ACC112 (cell line): ENCODE measurements around the gene AMBRA1.

ENCODE experiments used
- H2AFZ ChIP-seq: fragments of 200-600 bp; sonication (generic); one replicate; pipeline ENCODE4 v1.6.0; 2017; ENCODE audit warnings: antibody characterized with exemption, low read length; ENCODE audit not compliant: unreplicated experiment
- H3K27ac ChIP-seq: fragments of 200-600 bp; sonication (generic); 2 replicates; pipeline ENCODE4 v1.5.1; 2014; ENCODE audit warnings: low read depth, mild to moderate bottlenecking, antibody characterized with exemption, low read length, moderate library complexity
- H3K27me3 ChIP-seq: fragments of 200-600 bp; sonication (generic); 2 replicates; pipeline ENCODE4 v1.6.1; 2014; ENCODE audit warnings: mild to moderate bottlenecking, antibody characterized with exemption, low read length, moderate library complexity, mixed read lengths; ENCODE audit not compliant: insufficient read depth
- H3K36me3 ChIP-seq: fragments of 200-600 bp; sonication (generic); 2 replicates; pipeline ENCODE4 v1.6.1; 2016; ENCODE audit warnings: mild to moderate bottlenecking, antibody characterized with exemption, low read length, moderate library complexity, mixed read lengths; ENCODE audit not compliant: insufficient read depth
- H3K4me1 ChIP-seq: fragments of 200-600 bp; sonication (generic); one replicate; pipeline ENCODE4 v1.6.1; 2016; ENCODE audit warnings: low read length, mixed read lengths; ENCODE audit not compliant: insufficient read depth, unreplicated experiment, control insufficient read depth
- H3K4me3 ChIP-seq: fragments of 200-600 bp; sonication (generic); 2 replicates; pipeline ENCODE4 v1.5.1; 2014; ENCODE audit warnings: mild to moderate bottlenecking, low read depth, low read length
- H3K79me2 ChIP-seq: fragments of 200-600 bp; sonication (generic); one replicate; pipeline ENCODE4 v1.6.0; 2016; ENCODE audit warnings: low read length; ENCODE audit not compliant: control insufficient read depth, unreplicated experiment, insufficient read depth

Gene AMBRA1

DNA sequence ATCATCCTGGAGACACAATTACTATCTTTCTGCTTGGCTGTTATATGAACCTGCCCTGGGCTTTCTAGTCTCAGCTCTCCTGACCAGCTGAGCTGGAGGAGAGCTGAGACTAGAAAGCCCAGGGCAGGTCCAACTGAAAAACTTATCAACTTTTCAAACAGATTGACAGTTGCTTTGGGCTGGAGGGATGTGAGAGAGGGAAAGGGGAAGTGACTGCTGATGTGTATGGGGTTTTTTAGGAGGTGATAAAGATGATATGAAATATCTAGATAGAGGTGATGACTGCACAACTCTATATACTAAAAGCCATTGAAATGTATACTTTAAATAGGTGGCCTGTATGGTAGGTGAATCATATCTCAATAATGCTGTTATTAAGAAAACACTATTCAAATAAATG is 142.1 kb downstream of the AMBRA1 start:
- no peak overlapping the region for H2AFZ ChIP-seq
- H3K4me3 ChIP-seq: no peak overlapping the region

DNA sequence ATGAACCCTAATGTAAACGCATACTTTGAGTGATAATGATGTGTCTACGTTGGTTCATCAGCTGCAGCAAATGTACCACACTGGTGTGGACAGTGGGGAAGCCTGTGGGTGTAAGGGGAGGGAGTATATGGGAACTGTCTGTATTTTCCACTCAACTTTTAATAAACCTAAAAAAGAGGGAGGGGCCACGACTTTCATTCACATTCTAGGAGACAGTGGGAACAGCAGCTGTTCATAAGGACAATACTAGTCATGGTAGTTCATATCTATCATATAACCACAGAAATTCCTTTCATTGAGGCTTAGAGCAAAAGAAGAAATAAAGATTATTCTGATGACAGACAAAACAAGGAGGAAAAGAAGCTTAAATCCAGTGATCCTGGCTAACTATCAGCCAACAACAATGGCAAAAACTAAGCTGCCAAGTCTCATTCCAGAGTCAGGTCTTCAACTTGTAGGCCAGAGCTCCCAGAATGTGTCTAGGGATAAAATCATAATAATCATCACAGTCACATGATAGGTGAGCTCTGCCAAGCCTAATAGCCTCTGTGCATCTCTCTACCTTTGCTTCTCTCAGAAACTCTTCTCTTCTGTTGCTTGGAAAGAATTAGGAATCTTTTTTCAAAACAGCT is 142.9 kb downstream of the AMBRA1 start:
- no peak overlapping the region for H2AFZ ChIP-seq
- no peaks in the 10 kb centered on the region for H3K27me3 ChIP-seq
- H3K36me3 ChIP-seq: no peaks in the 10 kb centered on the region
- no peak overlapping the region for H3K4me3 ChIP-seq
- no peaks in the 10 kb centered on the region for H3K79me2 ChIP-seq
- peaks cover 5% of the 10 kb centered on the region for H3K4me1 ChIP-seq
- no peak overlapping the region for H3K27ac ChIP-seq

More for the DNA sequence above, 142.1 kb downstream of the AMBRA1 start:
- Histone ChIP-seq H3K79me2 (no peaks in the 10 kb centered on the region), H3K27me3 (no peaks in the 10 kb centered on the region), H3K27ac (no peak overlapping the region), H3K36me3 (no peaks in the 10 kb centered on the region), H3K4me1 (peaks cover 5% of the 10 kb centered on the region)

DNA sequence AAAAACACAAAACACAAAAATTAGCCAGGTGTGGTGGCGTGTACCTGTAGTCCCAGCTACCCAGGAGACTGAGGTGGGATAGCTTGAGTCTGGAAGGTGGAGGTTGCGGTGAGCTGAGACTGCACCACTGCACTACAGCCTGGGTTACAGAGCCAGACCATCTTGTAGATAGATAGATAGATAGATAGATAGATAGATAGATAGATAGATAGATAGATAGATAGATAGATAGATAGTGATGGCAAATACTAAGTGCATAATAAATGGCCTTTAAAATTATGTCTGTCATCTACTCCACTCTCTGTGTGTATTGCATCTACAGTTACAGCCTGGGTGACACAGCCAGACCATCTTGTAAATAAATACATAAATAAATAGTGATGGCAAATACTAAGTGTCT is 146.3 kb downstream of the AMBRA1 start:
- H3K36me3 ChIP-seq: 0 out of 2 replicates have a peak, but pooled peaks cover 8% of the 10 kb centered on the region
- no peak overlapping the region for H3K27ac ChIP-seq
- H3K4me3 ChIP-seq: no peak overlapping the region
- H2AFZ ChIP-seq: no peak overlapping the region
- no peaks in the 10 kb centered on the region for H3K27me3 ChIP-seq
- peaks cover 5% of the 10 kb centered on the region for H3K4me1 ChIP-seq
- H3K79me2 ChIP-seq: no peaks in the 10 kb centered on the region

DNA sequence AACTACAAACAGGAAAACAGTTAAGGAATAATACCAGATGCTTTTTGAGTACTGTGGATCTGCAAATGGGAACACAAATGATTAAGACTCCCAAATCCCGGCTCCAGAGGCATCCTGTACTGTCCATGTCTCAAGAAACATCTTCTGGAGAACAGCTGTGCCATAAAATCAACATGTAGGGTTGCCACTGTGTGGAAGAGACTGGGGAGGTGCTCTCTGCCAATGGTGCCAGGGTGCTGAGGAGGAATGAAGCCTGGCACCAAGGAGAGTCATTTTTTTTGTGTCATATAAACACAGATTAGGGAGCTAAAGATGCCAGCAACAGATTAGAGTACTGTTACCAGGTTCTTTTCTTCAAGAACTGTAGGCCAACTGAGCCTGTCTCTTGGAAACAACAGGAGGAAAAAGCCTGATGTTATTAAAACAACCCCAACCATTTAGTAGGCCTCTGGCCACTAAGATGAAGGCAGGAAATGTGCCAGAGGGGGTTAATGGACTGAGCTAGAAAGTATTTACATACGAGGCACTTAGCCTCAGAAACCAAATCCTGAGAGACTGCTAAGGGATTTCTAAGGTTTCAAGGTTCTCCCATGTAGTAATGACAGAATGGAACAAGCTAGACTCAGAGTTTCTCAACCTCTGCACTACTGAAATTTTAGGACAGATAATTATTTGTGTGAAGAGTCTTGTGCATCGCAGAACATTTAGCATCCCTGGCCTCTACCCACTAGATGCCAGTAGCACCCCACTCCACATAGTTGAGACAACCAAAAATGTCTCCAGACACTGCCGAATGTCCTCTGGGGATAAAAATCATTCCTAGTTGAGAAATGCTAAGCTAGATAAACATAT is 147.7 kb downstream of the AMBRA1 start:
- Histone ChIP-seq H3K27me3 (no peaks in the 10 kb centered on the region), H3K4me1 (peaks cover 4% of the 10 kb centered on the region), H3K36me3 (0 out of 2 replicates have a peak, but pooled peaks cover 11% of the 10 kb centered on the region), H3K4me3 (no peak overlapping the region), H3K79me2 (no peaks in the 10 kb centered on the region), H2AFZ (no peak overlapping the region), H3K27ac (no peak overlapping the region)

DNA sequence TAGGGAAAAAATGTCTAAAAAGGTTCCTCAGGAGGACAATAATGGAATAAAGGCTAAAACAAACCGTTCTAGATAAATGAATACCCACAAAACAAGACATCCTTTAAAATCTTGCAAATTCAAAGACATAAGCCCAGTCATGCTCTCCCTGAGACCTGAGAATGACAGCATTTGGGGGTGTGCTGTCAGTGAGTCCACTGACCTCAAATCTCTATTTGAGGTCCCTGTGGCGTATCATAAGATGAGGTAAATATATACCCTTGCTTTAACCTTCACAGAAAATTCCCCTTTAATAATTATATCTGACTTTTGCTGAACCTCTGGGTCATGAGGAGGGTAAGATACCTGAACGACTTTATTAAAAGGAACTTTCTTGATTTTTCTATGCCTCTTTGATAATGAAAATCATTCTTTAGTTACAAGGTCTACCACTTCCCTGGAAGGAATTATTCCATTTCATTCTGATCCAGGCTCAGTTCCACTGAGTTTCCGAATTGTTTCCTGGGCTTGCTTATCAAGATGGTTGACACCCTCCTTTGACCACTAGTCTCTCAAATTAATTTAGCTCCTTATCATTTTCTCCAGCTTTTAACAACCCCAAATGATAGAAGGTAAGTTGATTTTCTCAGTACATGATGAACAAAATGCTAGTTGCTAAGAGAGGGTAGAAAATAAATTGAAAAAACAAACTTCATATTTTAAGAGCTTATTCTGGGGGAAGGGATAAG is 148.5 kb downstream of the AMBRA1 start:
- Histone ChIP-seq H3K27ac (no peak overlapping the region), H2AFZ (no peak overlapping the region), H3K79me2 (no peaks in the 10 kb centered on the region), H3K27me3 (no peaks in the 10 kb centered on the region), H3K36me3 (0 out of 2 replicates have a peak, but pooled peaks cover 11% of the 10 kb centered on the region), H3K4me3 (no peak overlapping the region), H3K4me1 (peaks cover 3% of the 10 kb centered on the region)

DNA sequence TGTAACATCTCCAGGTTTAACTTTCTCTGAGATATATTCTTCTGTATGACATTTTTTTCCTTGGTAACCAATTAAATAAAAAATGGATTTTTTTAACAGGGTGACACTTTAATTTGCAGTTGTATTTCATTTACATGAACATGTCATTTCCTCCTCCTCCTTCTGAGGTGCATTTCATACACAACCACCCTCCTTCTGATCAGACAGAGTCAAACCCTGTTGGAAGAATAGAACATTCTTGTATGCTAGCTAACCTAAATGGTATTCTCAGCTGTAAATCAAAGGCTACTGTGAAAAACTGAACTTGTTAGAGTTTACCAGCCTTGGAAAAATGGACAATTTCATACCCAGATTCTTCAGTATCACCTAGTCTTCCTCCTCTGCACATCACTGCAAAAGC is 149.5 kb downstream of the AMBRA1 start:
- H3K79me2 ChIP-seq: no peaks in the 10 kb centered on the region
- no peak overlapping the region for H2AFZ ChIP-seq
- no peak overlapping the region for H3K27ac ChIP-seq
- no peak overlapping the region for H3K4me3 ChIP-seq
- 0 out of 2 replicates have a peak, but pooled peaks cover 11% of the 10 kb centered on the region for H3K36me3 ChIP-seq
- H3K4me1 ChIP-seq: peaks cover 3% of the 10 kb centered on the region
- H3K27me3 ChIP-seq: no peaks in the 10 kb centered on the region

DNA sequence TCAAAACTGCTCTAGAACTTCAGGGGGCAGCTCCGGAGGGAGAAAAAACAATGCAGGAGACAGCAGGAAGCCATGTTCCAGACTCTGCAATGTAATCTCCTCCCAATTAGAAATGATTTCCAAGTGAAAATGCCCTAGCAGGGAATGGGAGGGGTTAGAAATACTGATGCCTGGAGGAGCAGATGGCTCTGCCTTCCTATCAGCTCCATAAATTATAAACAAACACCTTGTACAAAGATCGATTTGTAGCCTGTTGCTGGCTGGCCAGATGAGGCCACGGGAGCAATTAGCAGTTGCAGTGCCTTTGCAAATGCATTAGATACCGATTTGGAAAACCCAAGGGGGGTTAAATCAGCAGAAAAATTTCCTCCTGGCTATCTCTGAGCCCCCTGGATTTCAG is 155.6 kb downstream of the AMBRA1 start:
- peaks cover 3% of the 10 kb centered on the region for H3K4me1 ChIP-seq
- peaks cover 16% of the 10 kb centered on the region; the same call in 1 of the 2 replicates for H3K36me3 ChIP-seq
- H3K79me2 ChIP-seq: no peaks in the 10 kb centered on the region
- no peak overlapping the region for H3K27ac ChIP-seq
- H3K27me3 ChIP-seq: no peaks in the 10 kb centered on the region
- no peak overlapping the region for H3K4me3 ChIP-seq
- no peak overlapping the region for H2AFZ ChIP-seq

DNA sequence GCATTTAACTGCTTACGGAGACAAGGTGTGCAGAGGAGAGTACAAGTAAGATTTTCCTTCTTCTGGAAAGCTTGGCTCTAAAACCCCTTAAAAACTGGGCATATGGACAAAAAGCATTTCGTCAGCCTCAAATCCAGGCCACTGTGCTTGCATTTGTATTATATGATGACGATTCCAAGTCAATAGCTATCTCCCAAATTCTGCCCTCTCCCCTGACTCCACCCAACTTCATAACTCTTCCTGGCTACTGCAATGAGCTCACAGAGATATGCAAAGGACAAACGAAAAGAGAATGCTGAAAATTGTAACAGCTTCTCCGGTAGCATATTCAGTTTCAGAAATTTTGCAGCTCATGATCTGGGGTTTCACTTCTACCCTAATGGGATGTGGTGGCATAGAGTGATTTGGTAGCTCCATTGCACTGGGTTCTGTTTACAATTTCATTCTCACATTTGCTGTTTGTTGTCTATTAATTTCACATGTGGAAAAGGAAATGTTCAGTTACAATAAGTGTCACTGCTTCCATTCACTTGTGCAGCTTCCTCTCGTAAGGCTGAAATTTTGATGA is 156.6 kb downstream of the AMBRA1 start:
- H3K36me3 ChIP-seq: peaks cover 15% of the 10 kb centered on the region; the same call in 1 of the 2 replicates
- no peaks in the 10 kb centered on the region for H3K79me2 ChIP-seq
- H3K4me3 ChIP-seq: no peak overlapping the region
- H3K27me3 ChIP-seq: no peaks in the 10 kb centered on the region
- no peak overlapping the region for H2AFZ ChIP-seq
- H3K4me1 ChIP-seq: no peaks in the 10 kb centered on the region
- no peak overlapping the region for H3K27ac ChIP-seq

DNA sequence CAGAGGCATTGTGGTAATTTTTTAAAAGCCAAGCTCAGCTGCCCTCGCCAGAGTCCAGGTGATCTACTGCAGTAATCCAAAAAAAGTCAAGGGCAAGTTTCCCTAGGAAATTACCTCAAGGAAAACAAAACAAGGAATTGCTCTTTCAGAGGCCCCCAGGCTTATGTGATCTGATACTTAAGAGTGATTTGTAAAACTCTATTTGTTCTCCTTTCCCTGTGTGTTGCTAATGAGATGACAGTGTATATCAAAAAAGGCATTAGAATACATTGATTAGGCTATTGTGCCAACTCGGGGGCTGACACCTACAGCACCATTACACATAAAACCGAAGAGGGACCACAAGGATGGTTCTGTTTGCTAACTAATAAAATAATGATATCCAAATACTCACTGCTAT is 157.7 kb downstream of the AMBRA1 start:
- Histone ChIP-seq H2AFZ (no peak overlapping the region), H3K27ac (no peak overlapping the region), H3K4me1 (no peaks in the 10 kb centered on the region), H3K36me3 (peaks cover 15% of the 10 kb centered on the region; the same call in 1 of the 2 replicates), H3K27me3 (no peaks in the 10 kb centered on the region), H3K4me3 (no peak overlapping the region), H3K79me2 (no peaks in the 10 kb centered on the region)

DNA sequence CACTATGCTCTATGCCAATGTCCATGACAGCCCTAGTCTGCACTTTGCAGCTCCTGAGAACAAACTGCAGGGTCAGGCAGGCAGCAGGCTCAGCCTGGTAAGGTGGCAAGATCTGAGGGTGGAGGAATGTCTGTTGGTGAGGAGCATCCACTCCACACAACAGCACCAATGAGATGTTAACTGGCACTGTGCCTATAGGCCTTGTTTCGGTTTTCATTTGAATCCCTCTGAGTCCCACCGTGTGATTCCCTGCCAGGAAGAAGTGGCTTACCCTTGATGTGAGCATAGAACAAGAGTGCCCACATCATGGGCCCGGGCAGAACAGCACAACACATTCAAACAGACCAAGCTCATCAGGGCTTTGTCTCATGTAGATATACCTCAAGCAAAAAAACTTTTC is 158.1 kb downstream of the AMBRA1 start:
- Histone ChIP-seq H3K36me3 (peaks cover 15% of the 10 kb centered on the region; the same call in 1 of the 2 replicates), H2AFZ (no peak overlapping the region), H3K4me3 (no peak overlapping the region), H3K27me3 (no peaks in the 10 kb centered on the region), H3K4me1 (no peaks in the 10 kb centered on the region), H3K79me2 (no peaks in the 10 kb centered on the region), H3K27ac (no peak overlapping the region)
